CD4-positive, alpha-beta T cell (primary cell): ENCODE measurements around the gene SRP9. TPM values are rescaled to one million over a fixed set of nuclear protein-coding genes. Genes with fewer than 3 reads are reported as not detected.
"Not testable (repeated sequence)": the region's sequence is repeated elsewhere in the genome, so short reads cannot be mapped to it uniquely, and the experiment has no call there.

Experiments used
- ATAC-seq: fragments of 200-7000 bp; cut with Tn5 transposase; one replicate; pipeline ENCODE4 v1.10.0; 2022; ENCODE audit warnings: mild to moderate bottlenecking; ENCODE audit not compliant: poor library complexity
- CTCF ChIA-PET: fragments of 350-600 bp; sonication (Branson Sonifier 250); formaldehyde crosslinking; loops from one replicate; lab custom pipeline; 2021; ENCODE audit warnings: antibody characterized with exemption, inconsistent platforms; lab: Charles Lee
- POLR2A ChIA-PET: fragments of 350-600 bp; sonication (Branson Sonifier 250); formaldehyde crosslinking; loops from one replicate; lab custom pipeline; 2021; ENCODE audit warnings: antibody characterized with exemption, inconsistent platforms; lab: Charles Lee
- DNase-seq, 14 experiments: peaks; one replicate each; pipeline ENCODE4 v3.0.0-alpha.2; 2013 to 2020; ENCODE audit warnings: mixed read lengths in 2 of 14
- H3K27ac ChIP-seq, 2 donors: one replicate each; pipeline versions ENCODE4 v1.5.1 to v1.7.0; 2013; ENCODE audit warnings: low read length in 2 of 2, low read depth in 1 of 2, mild to moderate bottlenecking in 1 of 2
- H3K27me3 ChIP-seq, 2 experiments: 1 replicate in 1 of 2; 2 replicates in 1 of 2; pipeline versions ENCODE4 v1.6.1 to v1.7.0; 2013; ENCODE audit warnings: low read length in 2 of 2, control low read depth in 1 of 2, mild to moderate bottlenecking in 1 of 2, moderate library complexity in 1 of 2; ENCODE audit not compliant: insufficient read depth in 2 of 2, control insufficient read depth in 1 of 2
- H3K36me3 ChIP-seq: one replicate; pipeline ENCODE4 v1.6.1; 2013; ENCODE audit warnings: low read length, control low read depth; ENCODE audit not compliant: insufficient read depth
- H3K4me1 ChIP-seq: one replicate; pipeline ENCODE4 v1.6.1; 2013; ENCODE audit warnings: low read length, control low read depth; ENCODE audit not compliant: insufficient read depth
- H3K4me3 ChIP-seq: one replicate; pipeline ENCODE4 v1.5.1; 2013; ENCODE audit warnings: mild to moderate bottlenecking, low read length, moderate library complexity
- H3K9me3 ChIP-seq, 2 experiments: 1 replicate in 1 of 2; 2 replicates in 1 of 2; pipeline versions ENCODE4 v1.6.1 to v1.7.0; 2013; ENCODE audit warnings: low read length in 2 of 2, mild to moderate bottlenecking in 2 of 2, control low read depth in 1 of 2, moderate library complexity in 1 of 2; ENCODE audit not compliant: control insufficient read depth in 1 of 2, insufficient read depth in 1 of 2
- H3K27ac Mint-ChIP-seq: one replicate; pipeline ENCODE4 v1.8.0; 2020; ENCODE audit warnings: mixed read lengths
- H3K27me3 Mint-ChIP-seq: one replicate; pipeline ENCODE4 v1.8.0; 2021; ENCODE audit warnings: mixed read lengths
- H3K36me3 Mint-ChIP-seq: one replicate; pipeline ENCODE4 v1.8.0; 2021; ENCODE audit warnings: low read depth, mixed read lengths
- H3K4me1 Mint-ChIP-seq: one replicate; pipeline ENCODE4 v1.8.0; 2021; ENCODE audit warnings: low read depth, mixed read lengths
- H3K4me3 Mint-ChIP-seq: one replicate; pipeline ENCODE4 v1.8.0; 2020; ENCODE audit warnings: mild to moderate bottlenecking, mixed read lengths
- H3K9me3 Mint-ChIP-seq: one replicate; pipeline ENCODE4 v1.8.0; 2020; ENCODE audit warnings: mixed read lengths
- intact Hi-C, 2 experiments: fragments of 100-400 bp; cut with DNase I in 1 of 2; cut with micrococcal nuclease in 1 of 2; formaldehyde crosslinking; loops; one replicate each; pipeline versions ENCODE4 v1.15.1 to v1.9.0; 2023 to 2025; cut with DNase I, micrococcal nuclease
- total RNA-seq, 174 experiments: library from RNA in 2 of 174; stranded (reverse) in 2 of 174; gene quantifications; one replicate each; pipeline ENCODE4 v1.2.3 and lab custom pipeline; 2021 to 2026
- TF ChIP-seq, protein P1 (sequence below): fragments of 200-600 bp; IDR thresholded peaks from one replicate; pipeline ENCODE4 v1.8.0; 2022; ENCODE audit warnings: antibody characterized with exemption, mild to moderate bottlenecking

SRP9 gene
- total RNA-seq, 2 experiments from 2014 or later = 63.7 to 69.8 TPM

DNA sequence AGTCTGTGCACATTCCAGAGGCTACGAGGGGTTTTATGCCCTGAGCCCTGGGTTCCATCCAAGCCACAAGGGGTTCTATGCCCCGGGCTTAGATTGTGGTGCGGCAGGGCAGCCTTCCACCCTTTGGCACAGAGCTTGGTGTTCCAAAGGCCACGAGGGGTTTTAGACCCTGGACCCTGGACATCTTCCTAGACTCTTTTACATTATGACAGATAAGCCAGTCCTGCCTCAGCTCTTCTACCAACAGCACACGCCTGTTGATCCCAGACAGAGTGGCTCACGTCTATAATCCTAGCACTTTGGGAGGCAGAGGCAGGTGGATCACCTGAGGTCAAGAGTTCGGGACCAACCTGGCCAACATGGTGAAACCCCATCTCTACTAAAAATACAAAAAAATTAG, 23.5 kb downstream of the SRP9 start:
- peak overlapping the region; percentile 55 for H3K27ac Mint-ChIP-seq

DNA sequence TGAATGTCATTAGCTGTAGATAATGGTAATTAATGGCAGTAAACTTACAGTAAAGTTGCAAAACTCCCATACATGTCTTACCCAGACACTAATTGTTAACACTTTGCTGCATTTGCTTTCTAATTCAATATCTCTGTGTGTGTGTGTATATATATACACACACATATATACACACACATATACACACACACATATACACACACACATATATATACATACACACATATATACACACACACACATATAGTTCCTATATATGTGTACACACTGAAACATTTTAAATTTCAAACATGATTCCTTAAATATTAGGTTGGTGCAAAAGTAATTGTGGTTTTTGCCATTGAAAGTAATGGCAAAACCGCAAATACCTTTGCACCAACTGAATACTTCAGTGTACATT, 28.6 kb downstream of the SRP9 start:
- Mint-ChIP-seq H3K36me3 (no peaks in the 10 kb centered on the region), H3K4me3 (no peak overlapping the region), H3K27ac (no peak overlapping the region), H3K9me3 (no peaks in the 10 kb centered on the region), H3K4me1 (no peaks in the 10 kb centered on the region), H3K27me3 (no peaks in the 10 kb centered on the region)
- intact Hi-C loops = no loop called here
- ATAC-seq (no peak), DNase-seq (no peak)
- TF ChIP-seq, protein P1, sequence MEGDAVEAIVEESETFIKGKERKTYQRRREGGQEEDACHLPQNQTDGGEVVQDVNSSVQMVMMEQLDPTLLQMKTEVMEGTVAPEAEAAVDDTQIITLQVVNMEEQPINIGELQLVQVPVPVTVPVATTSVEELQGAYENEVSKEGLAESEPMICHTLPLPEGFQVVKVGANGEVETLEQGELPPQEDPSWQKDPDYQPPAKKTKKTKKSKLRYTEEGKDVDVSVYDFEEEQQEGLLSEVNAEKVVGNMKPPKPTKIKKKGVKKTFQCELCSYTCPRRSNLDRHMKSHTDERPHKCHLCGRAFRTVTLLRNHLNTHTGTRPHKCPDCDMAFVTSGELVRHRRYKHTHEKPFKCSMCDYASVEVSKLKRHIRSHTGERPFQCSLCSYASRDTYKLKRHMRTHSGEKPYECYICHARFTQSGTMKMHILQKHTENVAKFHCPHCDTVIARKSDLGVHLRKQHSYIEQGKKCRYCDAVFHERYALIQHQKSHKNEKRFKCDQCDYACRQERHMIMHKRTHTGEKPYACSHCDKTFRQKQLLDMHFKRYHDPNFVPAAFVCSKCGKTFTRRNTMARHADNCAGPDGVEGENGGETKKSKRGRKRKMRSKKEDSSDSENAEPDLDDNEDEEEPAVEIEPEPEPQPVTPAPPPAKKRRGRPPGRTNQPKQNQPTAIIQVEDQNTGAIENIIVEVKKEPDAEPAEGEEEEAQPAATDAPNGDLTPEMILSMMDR = no peak
- no peak overlapping the region for H3K27ac ChIP-seq
- H3K9me3 ChIP-seq = no peaks in the 10 kb centered on the region
- H3K36me3 ChIP-seq = no peaks in the 10 kb centered on the region
- ChIA-PET CTCF (no interaction called here), POLR2A (no interaction called here)
- no peak overlapping the region for H3K4me3 ChIP-seq
- H3K4me1 ChIP-seq = peaks cover 10% of the 10 kb centered on the region
- H3K27me3 ChIP-seq = no peaks in the 10 kb centered on the region

More for the DNA sequence above, 23.5 kb downstream of the SRP9 start:
- H3K27me3 Mint-ChIP-seq, H3K4me3 Mint-ChIP-seq, ATAC-seq, H3K27me3 ChIP-seq, H3K36me3 Mint-ChIP-seq, H3K36me3 ChIP-seq, intact Hi-C loops, H3K4me1 Mint-ChIP-seq, POLR2A ChIA-PET, H3K27ac ChIP-seq, H3K9me3 Mint-ChIP-seq, H3K9me3 ChIP-seq, DNase-seq, H3K4me1 ChIP-seq, H3K4me3 ChIP-seq: not testable (repeated sequence)
- CTCF ChIA-PET = interaction anchor here (1.7 kb wide), 1 partner anchor 24 kb away, joined by 8 read pairs; the partner anchor contains the start of gene SRP9

DNA sequence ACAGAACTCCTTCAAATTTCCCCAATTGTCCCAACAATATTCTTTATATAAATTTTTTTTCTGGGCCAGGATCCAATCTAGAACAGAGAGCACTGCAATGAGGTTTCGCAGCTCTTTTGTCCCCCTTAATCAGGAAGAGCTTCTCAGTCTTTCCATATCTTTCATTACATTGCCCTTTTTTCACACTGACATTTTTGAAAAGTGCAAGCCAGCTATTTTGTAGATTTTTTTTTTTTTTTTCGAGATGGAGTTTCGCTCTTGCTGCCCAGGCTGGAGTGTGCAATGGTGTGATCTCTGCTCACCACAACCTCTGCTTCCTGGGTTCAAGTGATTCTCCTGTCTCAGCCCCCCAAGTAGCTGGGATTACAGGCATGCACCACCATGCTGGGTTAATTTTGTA, 29.1 kb downstream of the SRP9 start:
- H3K4me3 ChIP-seq, CTCF ChIA-PET, POLR2A ChIA-PET, DNase-seq, H3K4me1 Mint-ChIP-seq, H3K4me1 ChIP-seq, H3K36me3 ChIP-seq, H3K27ac ChIP-seq, H3K36me3 Mint-ChIP-seq, H3K27me3 ChIP-seq, H3K27me3 Mint-ChIP-seq, intact Hi-C loops, H3K4me3 Mint-ChIP-seq, H3K9me3 ChIP-seq, ATAC-seq, H3K9me3 Mint-ChIP-seq, H3K27ac Mint-ChIP-seq: not testable (repeated sequence)

DNA sequence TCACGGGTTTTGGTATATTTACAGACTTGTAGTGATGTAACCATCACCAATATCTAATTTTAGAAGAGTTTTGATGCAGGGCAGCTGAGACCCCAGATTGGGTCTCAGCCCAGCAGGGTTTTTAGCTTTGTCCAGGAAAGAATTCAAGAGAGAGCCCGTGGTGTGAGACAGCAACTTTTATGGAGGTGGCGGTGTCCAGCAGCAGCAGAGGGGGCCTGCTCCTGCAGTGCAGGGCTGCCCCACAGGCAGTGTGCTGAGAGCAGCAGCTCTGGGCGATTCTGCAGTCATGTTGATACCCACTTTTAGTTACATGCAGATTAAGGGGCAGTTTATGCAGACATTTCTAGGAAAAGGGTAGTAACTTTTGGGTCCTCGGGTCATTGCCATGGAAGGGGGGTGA, 30.5 kb downstream of the SRP9 start:
- CTCF ChIA-PET = no interaction called here
- Mint-ChIP-seq H3K4me3 (peak overlapping the region; percentile 44), H3K36me3 (no peaks in the 10 kb centered on the region), H3K9me3 (no peaks in the 10 kb centered on the region), H3K27me3 (no peaks in the 10 kb centered on the region), H3K27ac (no peak overlapping the region), H3K4me1 (no peaks in the 10 kb centered on the region)
- ATAC-seq (no peak), DNase-seq (no peak)
- Histone ChIP-seq H3K27me3 (no peaks in the 10 kb centered on the region), H3K36me3 (no peaks in the 10 kb centered on the region), H3K9me3 (no peaks in the 10 kb centered on the region), H3K27ac (no peak overlapping the region), H3K4me1 (peaks cover 10% of the 10 kb centered on the region), H3K4me3 (no peak overlapping the region)
- intact Hi-C loops = no loop called here
- TF ChIP-seq, protein P1 = no peak
- POLR2A ChIA-PET = interaction anchor here (5.0 kb wide), 1 partner anchor 30 kb away, joined by 42 read pairs; the partner anchor contains the start of gene SRP9
